ENCODE results near the gene TNIP3.

The TNIP3 gene

DNA sequence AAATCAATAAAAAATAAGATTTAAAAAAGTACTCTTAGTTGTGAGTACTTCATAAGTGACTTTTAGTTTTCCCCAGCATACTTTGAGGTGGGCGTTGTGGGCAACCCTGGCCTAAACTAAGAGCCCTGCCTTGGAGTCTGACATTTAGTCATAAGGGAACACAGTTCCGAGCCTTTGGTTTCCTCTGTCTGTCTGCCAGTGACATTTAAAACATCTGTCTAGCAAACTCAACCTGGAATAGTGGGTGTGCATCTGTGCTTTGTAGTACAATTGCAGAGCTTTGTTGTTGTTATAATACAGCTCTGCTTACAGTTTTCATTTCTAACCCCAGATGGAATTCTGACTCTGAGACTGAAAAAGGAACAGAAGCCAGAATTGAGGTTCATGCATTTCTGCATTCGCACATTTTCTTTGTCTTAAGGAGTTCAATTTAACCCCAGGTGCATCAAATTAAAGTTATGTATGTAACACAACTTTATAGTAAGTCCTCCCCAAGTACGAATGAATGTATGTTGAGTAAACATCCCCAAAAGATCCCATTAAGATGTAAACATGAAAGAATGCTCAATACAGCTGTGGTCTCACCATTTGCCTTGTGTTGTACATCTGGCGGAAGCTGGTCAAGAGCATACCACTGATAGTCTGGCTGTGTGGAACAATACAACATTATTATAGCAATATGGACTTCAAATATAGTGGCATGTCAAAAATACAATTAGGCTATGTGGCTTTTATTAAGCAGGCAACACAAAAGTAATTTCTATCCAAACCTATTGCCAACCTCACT is 25.9 kb downstream of the TNIP3 start:
- DNase-seq: no peak

- DNase-seq: no peak
These were observed 33.8 kb downstream of the TNIP3 start for GRCh38 chr4:121130326-121130660.

- no peak for DNase-seq
These were observed 34.4 kb downstream of the TNIP3 start for GRCh38 chr4:121129606-121130325.

- no peak for DNase-seq
These were observed 37.0 kb downstream of the TNIP3 start for GRCh38 chr4:121127100-121127499.

- no peak for DNase-seq
These were observed 37.6 kb downstream of the TNIP3 start for GRCh38 chr4:121126449-121127006.

DNA sequence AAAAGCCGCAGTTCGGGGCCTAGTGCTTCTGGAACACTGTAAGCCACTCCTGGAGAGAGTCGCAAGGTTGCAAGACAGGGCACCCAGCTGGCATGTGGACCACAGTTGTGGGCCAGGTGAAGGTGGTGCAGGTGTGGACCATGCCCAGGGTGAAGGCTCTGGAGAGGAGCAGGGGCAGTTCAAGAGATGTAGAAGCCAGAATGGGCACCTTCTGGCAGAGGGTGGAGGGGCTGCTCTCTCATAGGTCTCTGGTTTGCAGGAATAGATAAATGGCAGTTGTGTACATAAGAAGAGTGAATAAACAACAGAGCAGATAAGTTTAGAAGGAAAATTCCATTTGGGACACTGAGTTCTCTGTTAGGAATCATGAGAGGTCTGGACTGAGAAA is 38.6 kb downstream of the TNIP3 start:
- DNase-seq: no peak

GRCh38 chr4:121122661-121123060 is 41.5 kb downstream of the TNIP3 start:
- no peak for DNase-seq

GRCh38 chr4:121119715-121120114 is 44.4 kb downstream of the TNIP3 start:
- no peak for DNase-seq

DNA sequence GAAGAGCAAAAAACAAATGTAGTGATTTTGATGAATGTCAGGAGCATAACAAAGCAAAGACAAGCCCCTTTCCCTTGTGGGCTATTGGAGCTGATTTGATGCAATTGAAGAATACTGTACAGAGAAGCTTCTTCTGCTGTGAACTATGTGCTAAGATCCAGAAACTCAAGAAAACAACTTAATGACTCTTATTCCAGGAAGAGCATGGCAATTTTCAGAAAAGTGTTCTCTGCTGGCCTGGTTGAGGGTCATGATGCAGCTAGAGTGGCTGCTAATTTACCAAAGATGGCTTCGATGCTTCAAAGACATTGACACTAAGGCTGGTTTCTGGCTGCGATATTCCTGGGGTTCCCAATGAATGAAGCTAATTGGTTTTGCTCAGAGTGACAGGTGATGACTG is 45.8 kb downstream of the TNIP3 start:
- no peak for DNase-seq

- no peak for DNase-seq
These were observed 49.4 kb downstream of the TNIP3 start for GRCh38 chr4:121114756-121115155.

GRCh38 chr4:121112530-121112929 is 51.6 kb downstream of the TNIP3 start:
- DNase-seq: no peak

- DNase-seq: no peak
These were observed 55.6 kb downstream of the TNIP3 start for GRCh38 chr4:121108557-121108956.

GRCh38 chr4:121107507-121107906 is 56.6 kb downstream of the TNIP3 start:
- no peak for DNase-seq

DNA sequence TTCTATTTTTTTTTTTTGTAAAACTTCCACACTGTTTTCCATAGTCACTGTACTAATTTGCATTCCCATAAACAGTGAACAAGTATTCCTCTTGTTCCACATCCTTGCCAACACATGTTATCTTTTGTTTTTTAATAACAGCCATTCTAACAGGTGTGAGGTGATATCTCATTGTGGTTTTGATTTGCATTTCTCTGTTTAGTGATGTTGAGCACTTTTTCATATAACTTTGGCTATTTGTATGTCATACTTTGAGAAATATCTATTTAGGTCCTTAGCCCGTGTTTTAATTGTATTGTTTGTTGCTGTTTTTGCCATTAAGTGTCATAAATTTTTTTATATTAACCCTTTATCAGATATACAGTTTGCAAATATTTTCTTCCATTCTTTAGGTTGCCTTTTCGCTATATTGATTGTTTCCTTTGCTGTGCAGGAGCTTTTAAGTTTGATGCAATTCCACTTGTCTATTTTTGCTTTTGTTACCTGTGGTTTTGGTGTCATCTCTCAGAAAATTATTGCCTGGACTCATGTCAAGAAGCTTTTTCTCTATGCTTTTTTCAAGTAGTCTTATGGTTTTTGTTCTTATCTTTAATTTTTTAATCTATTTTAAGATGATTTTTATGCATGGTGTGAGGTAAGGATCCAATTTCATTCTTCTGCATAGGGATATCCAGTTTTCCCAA is 63.9 kb downstream of the TNIP3 start:
- DNase-seq: no peak

DNA sequence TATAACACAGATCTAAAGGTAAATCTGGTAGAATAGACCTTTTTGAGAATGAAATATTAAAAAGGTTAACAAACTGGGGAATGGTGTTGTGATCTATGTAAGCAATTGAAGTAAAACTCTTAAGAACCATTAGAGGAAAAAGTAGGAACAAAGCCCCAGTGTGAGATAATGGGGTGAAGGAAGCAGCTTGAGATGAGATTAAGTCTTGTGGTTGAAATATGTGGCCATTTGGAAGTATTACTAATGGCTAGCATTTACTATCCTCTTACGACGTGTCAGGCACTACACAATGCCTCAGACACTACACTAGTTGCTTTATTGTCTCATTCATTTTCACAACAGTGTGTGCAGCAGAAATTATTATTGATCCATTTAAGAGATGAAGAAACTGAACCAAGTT is 65.9 kb downstream of the TNIP3 start:
- DNase-seq: no peak

DNA sequence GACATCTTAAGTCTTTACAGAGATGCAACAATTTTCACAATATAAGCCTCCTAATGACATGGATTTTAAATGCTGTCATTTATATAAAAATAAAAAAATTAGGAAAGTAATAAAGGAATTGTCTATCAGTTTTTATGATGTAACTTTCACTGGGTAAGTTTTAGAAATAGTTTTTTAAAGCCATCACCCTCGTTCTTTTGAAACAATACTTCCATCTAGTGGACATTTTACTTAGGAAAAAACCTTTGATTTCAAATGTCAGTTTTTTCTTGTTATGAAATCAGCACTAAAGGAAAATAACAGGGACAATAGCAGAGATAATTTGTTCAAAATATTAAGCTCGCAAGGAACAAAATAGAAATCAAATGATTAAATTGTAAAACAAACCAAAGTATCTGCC is 67.5 kb downstream of the TNIP3 start:
- DNase-seq: peak; percentile 5

DNA sequence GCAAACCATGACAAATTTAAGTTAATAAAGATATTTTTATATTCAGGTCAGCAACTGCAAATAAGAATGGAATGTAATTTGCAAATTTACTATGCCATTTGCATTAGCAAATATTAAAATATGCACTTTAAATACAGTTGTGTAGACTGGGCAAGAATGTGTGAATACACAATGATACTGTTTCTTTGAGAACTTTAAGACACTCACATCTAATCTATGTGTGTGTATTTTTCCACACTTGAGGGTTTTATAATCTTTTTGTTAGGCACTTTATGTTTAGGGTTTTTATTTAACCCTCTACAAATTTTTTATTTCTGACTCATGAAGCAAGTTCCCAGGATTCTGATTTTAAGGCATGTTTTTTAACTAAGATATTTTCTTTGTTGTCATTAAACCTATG is 67.9 kb downstream of the TNIP3 start:
- no peak for DNase-seq

DNA sequence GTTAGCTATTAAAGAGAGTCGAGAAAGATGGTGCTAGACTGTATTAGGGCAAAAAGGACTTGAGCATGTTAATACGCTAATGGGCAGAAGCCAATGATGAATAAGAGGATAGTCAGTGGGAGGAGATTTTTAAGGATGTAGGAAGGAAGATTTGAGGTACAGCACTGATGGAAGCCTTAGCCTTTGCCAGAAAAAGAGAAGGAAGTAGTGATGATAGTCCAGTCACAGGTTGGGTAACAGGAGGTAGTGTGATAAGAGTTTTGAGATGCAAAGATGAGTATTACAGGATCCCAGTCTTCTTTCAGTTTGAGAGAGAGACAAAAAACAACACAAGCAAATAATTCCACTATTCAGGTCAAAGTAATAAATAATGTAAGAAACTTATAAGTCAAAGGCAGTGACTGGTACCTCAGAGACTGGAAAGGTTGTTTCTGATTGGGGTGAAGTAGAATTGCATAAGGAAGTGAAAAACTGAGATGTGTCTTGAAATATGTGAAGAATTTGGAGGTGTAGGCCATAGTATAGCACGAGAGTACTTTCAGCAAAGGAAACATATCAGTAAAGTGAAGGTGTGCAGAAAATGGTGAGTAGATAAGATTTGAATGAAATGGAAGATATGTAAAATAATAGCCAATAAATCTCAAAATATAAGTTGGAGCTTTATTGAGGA is 69.7 kb downstream of the TNIP3 start:
- DNase-seq: no peak

- no peak for DNase-seq
These were observed 70.9 kb downstream of the TNIP3 start for GRCh38 chr4:121093261-121093660.

DNA sequence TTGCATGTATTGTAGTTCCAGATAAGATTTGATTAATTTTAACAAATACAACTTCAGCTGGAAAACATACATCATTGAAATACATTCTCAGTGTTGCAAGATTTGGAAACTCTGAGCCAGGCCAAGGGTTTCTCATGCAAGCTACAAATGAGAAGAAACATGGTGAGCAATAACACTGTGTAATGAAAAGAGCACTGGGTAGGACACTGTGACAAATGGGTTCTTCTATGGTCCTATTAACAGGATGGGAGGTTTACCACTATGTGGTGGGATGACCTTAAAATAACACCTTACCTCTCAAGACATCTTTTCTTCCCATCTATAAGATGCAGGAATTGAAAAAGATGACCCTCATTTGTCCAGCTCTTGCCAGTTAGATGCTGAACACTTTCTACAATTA is 72.2 kb downstream of the TNIP3 start:
- DNase-seq: no peak

- no peak for DNase-seq
These were observed 75.3 kb downstream of the TNIP3 start for GRCh38 chr4:121088867-121089266.
